HEK293T (cell line): ENCODE data around the gene EVA1A.

Experiments
- CTCF ChIA-PET: fragments of 350-600 bp; formaldehyde crosslinking; extraction: SDS; loops from one replicate; lab custom pipeline; 2021; ENCODE audit warnings: antibody characterized with exemption, inconsistent platforms; lab: Yijun Ruan, JAX
- POLR2A ChIA-PET: fragments of 350-600 bp; formaldehyde crosslinking; extraction: SDS; loops from one replicate; lab custom pipeline; 2020; ENCODE audit warnings: antibody characterized with exemption, inconsistent platforms; lab: Yijun Ruan, JAX
- DNase-seq: peaks from one replicate; pipeline ENCODE4 v3.0.0; 2012; ENCODE audit warnings: mixed read lengths; ENCODE audit errors: extremely low spot score
- ARNT ChIP-seq: fragments of 450-650 bp; IDR thresholded peaks from 2 replicates; pipeline ENCODE4 v1.6.1; 2017; ENCODE audit warnings: mild to moderate bottlenecking
- BHLHE40 ChIP-seq: fragments of 450-650 bp; IDR thresholded peaks from 2 replicates; pipeline ENCODE4 v1.6.1; 2016; ENCODE audit warnings: mild to moderate bottlenecking, moderate library complexity, borderline replicate concordance
- CTBP1 ChIP-seq: fragments of 450-650 bp; IDR thresholded peaks from 2 replicates; pipeline ENCODE4 v1.6.1; 2016; ENCODE audit warnings: borderline replicate concordance
- ELF4 ChIP-seq: fragments of 450-650 bp; IDR thresholded peaks from 2 replicates; pipeline ENCODE4 v1.6.1; 2017; ENCODE audit warnings: antibody characterized with exemption
- FOXA1 ChIP-seq: fragments of 450-650 bp; IDR thresholded peaks from 2 replicates; pipeline ENCODE4 v1.6.1; 2016; ENCODE audit warnings: mild to moderate bottlenecking
- FOXK2 ChIP-seq: fragments of 450-650 bp; IDR thresholded peaks from 2 replicates; pipeline ENCODE4 v1.6.1; 2016; ENCODE audit warnings: mild to moderate bottlenecking
- FOXM1 ChIP-seq: fragments of 450-650 bp; IDR thresholded peaks from 2 replicates; pipeline ENCODE4 v1.6.1; 2017; ENCODE audit warnings: mild to moderate bottlenecking, borderline replicate concordance
- HDGF ChIP-seq: fragments of 450-650 bp; IDR thresholded peaks from 2 replicates; pipeline ENCODE4 v1.6.1; 2017; ENCODE audit warnings: antibody characterized with exemption, borderline replicate concordance
- L3MBTL2 ChIP-seq: fragments of 450-650 bp; conservative IDR thresholded peaks from 2 replicates; pipeline ENCODE4 v1.6.1; 2016; ENCODE audit warnings: mild to moderate bottlenecking
- LEF1 ChIP-seq: fragments of 450-650 bp; IDR thresholded peaks from 2 replicates; pipeline ENCODE4 v1.6.1; 2017; ENCODE audit warnings: mild to moderate bottlenecking, borderline replicate concordance
- NFRKB ChIP-seq: fragments of 450-650 bp; IDR thresholded peaks from 2 replicates; pipeline ENCODE4 v1.6.1; 2016; ENCODE audit warnings: mild to moderate bottlenecking, moderate library complexity
- SP1 ChIP-seq: fragments of 450-650 bp; IDR thresholded peaks from 2 replicates; pipeline ENCODE4 v1.6.1; 2017
- SUZ12 ChIP-seq: fragments of 450-650 bp; IDR thresholded peaks from 2 replicates; pipeline ENCODE4 v1.6.1; 2016; ENCODE audit warnings: mild to moderate bottlenecking
- TARDBP ChIP-seq: fragments of 450-650 bp; IDR thresholded peaks from 2 replicates; pipeline ENCODE4 v1.6.1; 2016
- ZNF384 ChIP-seq: fragments of 450-650 bp; IDR thresholded peaks from 2 replicates; pipeline ENCODE4 v1.6.1; 2016
- TF ChIP-seq, protein P1 (sequence below): fragments of 450-650 bp; IDR thresholded peaks from 2 replicates; pipeline ENCODE4 v1.6.1; 2016

EVA1A gene

DNA sequence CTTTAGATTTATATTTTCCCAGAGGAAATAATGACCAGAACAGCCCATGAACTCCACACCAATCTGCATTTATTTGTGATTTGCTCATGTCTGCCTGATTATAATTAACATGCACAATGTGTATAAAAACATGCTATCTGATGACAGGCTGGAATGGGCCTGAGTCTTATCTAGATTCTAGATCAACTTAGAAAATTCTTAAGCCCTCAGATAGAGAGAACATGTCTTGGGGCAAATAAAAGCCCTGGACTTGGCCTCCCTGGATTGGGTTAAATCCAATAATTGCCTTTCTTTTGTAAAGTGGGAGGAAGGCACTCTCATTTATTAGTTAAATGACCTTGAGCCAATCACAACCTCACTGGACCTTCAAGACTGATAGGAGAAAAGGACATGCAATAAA is 61.8 kb downstream of the EVA1A start:
- DNase-seq = no peak
- CTCF ChIA-PET = no interaction called here
- POLR2A ChIA-PET = no interaction called here
- TF ChIP-seq LEF1 (no peak), NFRKB (no peak), FOXA1 (no peak), BHLHE40 (no peak), FOXM1 (no peak), L3MBTL2 (no peak), FOXK2 (no peak), SUZ12 (no peak), ELF4 (no peak), CTBP1 (no peak)
- TF ChIP-seq, protein P1, sequence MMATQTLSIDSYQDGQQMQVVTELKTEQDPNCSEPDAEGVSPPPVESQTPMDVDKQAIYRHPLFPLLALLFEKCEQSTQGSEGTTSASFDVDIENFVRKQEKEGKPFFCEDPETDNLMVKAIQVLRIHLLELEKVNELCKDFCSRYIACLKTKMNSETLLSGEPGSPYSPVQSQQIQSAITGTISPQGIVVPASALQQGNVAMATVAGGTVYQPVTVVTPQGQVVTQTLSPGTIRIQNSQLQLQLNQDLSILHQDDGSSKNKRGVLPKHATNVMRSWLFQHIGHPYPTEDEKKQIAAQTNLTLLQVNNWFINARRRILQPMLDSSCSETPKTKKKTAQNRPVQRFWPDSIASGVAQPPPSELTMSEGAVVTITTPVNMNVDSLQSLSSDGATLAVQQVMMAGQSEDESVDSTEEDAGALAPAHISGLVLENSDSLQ = no peak

DNA sequence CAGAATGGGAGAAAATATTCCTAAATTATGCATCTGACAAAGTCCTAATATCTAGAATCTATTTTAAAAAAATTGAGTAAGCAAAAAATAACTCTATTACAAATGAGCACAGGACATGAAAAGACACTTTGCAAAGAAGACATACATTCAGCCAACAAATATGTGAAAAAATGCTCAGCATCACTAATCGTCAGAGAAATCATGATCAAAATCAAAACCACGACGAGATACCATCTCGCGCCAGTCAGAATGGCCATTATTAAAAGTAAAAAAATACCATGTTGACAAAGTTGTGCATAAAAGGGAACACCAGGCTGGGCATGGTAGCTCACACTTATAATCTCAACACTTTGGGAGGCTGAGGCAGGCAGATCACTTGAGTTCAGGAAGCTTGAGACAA is 63.5 kb downstream of the EVA1A start:
- TF ChIP-seq HDGF (no peak), BHLHE40 (no peak), CTBP1 (no peak), NFRKB (no peak), FOXA1 (no peak), L3MBTL2 (no peak), LEF1 (no peak), ZNF384 (no peak), SUZ12 (no peak), ELF4 (no peak), SP1 (no peak), FOXM1 (no peak), TARDBP (no peak), FOXK2 (no peak), ARNT (no peak)
- TF ChIP-seq, protein P1 = no peak
- CTCF ChIA-PET = no interaction called here
- no peak for DNase-seq
- POLR2A ChIA-PET = no interaction called here

DNA sequence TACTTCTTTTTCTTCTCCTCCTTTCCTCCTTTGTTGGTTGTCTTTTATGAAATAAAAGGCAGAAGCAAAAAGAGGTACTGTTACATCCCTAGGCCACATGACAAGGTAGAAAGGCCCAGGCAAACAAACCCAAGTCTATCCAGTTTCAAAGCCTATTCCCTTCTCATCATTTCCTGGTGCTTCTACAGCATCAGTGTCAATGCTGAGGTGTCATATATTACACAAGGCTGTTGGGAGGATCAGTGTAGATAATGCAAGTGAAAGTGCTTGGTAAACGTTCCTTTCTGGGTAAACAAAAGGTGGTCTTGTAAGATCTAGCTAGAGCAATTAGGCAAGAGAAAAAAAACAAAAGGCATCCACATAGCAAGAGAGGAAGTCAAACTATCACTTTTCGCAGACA is 64.9 kb downstream of the EVA1A start:
- no peak for DNase-seq
- TF ChIP-seq CTBP1 (no peak), SUZ12 (no peak), HDGF (no peak), LEF1 (no peak), BHLHE40 (no peak), TARDBP (no peak), FOXM1 (no peak), ELF4 (no peak), FOXK2 (no peak), SP1 (no peak), L3MBTL2 (no peak), FOXA1 (no peak)
- TF ChIP-seq, protein P1 = no peak
- CTCF ChIA-PET = no interaction called here
- POLR2A ChIA-PET = no interaction called here

DNA sequence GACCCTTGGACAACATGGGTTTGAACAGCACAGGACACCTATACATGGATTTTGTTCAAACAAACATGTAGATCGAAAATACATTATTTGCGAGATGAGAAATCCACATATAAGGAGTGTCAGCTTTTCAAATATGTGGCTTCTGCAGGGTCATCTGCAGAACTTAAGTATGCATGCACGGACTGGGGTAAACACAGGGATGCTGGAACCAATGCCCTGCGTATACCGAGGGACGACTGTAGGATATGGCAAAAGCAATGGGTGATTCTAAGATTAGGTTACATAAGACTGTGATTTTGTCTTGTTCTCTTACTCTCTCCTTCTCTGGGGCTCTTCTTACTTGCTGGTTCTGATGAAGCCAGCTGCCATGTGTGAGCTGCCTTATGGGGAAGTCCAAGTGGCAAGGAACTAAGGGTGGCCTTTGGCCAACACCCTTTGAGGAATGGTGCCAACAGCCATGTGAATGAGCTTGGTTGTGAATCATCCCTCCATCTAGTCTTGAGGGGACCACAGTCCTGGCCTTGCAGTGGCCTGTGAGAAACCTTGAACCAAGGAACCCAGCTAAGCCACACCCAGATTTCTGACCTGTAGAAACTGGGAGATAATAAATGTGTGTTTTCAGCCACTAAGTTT is 66.5 kb downstream of the EVA1A start:
- ChIA-PET POLR2A (no interaction called here), CTCF (no interaction called here)
- TF ChIP-seq LEF1 (no peak), FOXK2 (no peak), CTBP1 (no peak), SUZ12 (no peak), ELF4 (no peak), SP1 (no peak), ZNF384 (no peak), BHLHE40 (no peak), TARDBP (no peak)
- TF ChIP-seq, protein P1 = no peak
- DNase-seq = no peak

DNA sequence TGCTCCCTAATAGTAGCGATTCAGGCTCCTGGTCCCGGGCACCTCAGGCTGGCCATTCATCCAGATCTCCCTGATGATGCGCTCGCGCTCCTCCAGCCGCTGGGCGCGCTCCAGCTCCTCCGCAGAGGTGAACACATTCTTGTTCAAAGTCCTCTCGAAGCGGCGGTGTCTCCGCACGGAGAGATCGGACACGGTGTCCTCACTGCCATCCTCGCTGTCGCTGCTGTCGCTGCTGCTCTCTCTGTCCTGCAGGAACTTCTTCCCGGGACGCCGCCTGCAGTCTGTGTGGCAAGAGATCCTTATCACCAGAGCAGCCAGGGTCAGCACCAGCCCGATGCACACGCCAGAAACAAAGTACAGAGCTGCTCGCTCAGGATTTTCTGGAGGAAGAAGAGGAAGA is 67.5 kb downstream of the EVA1A start:
- ChIA-PET CTCF (no interaction called here), POLR2A (no interaction called here)
- TF ChIP-seq SUZ12 = no peak
- no peak for TF ChIP-seq FOXA1
- TF ChIP-seq NFRKB = no peak
- TF ChIP-seq FOXM1 = no peak
- no peak for TF ChIP-seq ZNF384
- TF ChIP-seq HDGF = no peak
- TF ChIP-seq LEF1 = no peak
- no peak for DNase-seq

DNA sequence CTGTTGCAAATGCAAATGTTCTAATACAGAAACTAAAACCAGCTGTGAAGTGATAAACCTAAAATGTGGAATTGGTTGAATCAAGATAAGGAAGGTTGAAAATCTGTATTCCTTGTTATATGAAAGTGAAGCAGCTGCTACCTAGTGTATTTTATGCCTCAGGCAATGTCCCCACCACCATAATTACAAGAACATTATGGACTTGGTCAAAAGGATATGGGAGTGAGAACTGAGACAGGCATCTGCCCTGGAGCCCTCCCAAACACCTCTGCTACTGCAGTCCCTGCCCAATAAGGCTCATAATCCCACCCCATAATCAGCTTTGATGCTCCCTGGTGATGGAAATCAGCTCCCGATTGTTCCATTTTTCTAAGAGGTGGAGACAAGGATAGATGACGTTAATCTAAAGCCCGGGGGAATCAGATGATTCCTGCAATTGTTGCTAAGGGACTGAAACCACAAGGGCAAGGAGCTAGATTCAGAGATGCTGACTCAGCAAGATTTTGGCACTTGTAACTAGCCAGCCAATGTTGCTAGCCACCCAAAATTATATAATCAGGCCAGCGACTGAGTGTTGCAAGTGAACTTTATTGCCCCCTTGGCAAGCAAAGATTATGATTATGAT is 69.5 kb downstream of the EVA1A start:
- ChIA-PET CTCF (no interaction called here), POLR2A (no interaction called here)
- TF ChIP-seq LEF1 (no peak), FOXM1 (no peak), FOXK2 (no peak), ZNF384 (no peak), BHLHE40 (no peak), HDGF (no peak), NFRKB (no peak), ARNT (no peak), FOXA1 (no peak), SP1 (no peak), L3MBTL2 (no peak), SUZ12 (no peak), CTBP1 (no peak), ELF4 (no peak), TARDBP (no peak)
- TF ChIP-seq, protein P1 = no peak
- DNase-seq = no peak
